Neural cell (in vitro differentiated cells): ENCODE data around the gene TRIM66. TPM values are rescaled to one million over a fixed set of nuclear protein-coding genes. Genes with fewer than 3 reads are reported as not detected.

ENCODE experiments used
- H2AFZ ChIP-seq: fragments of 200-600, 300-800 bp; sonication (generic), shearing (Covaris generic); 2 replicates; pipeline ENCODE4 v1.6.0; 2014; ENCODE audit warnings: low read depth, mild to moderate bottlenecking, antibody characterized with exemption, low read length, moderate library complexity
- H3F3A ChIP-seq: fragments of 200-600 bp; shearing (Covaris generic); 2 replicates; pipeline ENCODE4 v1.6.1; 2016; ENCODE audit warnings: mild to moderate bottlenecking, moderate library complexity, mixed read lengths, antibody characterized with exemption, low read length; ENCODE audit not compliant: insufficient read depth, poor library complexity, severe bottlenecking
- H3K27ac ChIP-seq: fragments of 200-600, 300-800 bp; sonication (generic), shearing (Covaris generic); 2 replicates; pipeline ENCODE4 v1.5.1; 2014; ENCODE audit warnings: mild to moderate bottlenecking, low read length, moderate library complexity
- H3K27me3 ChIP-seq: fragments of 300-800, 200-600 bp; sonication (generic), shearing (Covaris generic); 2 replicates; pipeline ENCODE4 v1.6.0; 2014; ENCODE audit warnings: mild to moderate bottlenecking, low read depth, low read length, moderate library complexity; ENCODE audit not compliant: insufficient read depth
- H3K36me3 ChIP-seq: fragments of 300-800, 200-600 bp; sonication (generic), shearing (Covaris generic); 2 replicates; pipeline ENCODE4 v1.5.1; 2014; ENCODE audit warnings: mild to moderate bottlenecking, antibody characterized with exemption, low read length, moderate library complexity; ENCODE audit not compliant: insufficient read depth
- H3K4me2 ChIP-seq: fragments of 300-800, 200-600 bp; sonication (generic), shearing (Covaris generic); 2 replicates; pipeline ENCODE4 v1.6.0; 2014; ENCODE audit warnings: mild to moderate bottlenecking, low read length
- H3K4me3 ChIP-seq: fragments of 300-800, 200-600 bp; sonication (generic), shearing (Covaris generic); 2 replicates; pipeline ENCODE4 v1.5.1; 2014; ENCODE audit warnings: mild to moderate bottlenecking, low read length, moderate library complexity
- H3K79me2 ChIP-seq: fragments of 200-600 bp; shearing (Covaris generic); replicated peaks from 2 replicates; pipeline ENCODE4 v1.6.0; 2014; ENCODE audit warnings: mild to moderate bottlenecking, low read length, moderate library complexity; ENCODE audit not compliant: insufficient read depth
- H3K9ac ChIP-seq: fragments of 300-800, 200-600 bp; sonication (generic), shearing (Covaris generic); 2 replicates; pipeline ENCODE4 v1.6.1; 2016; ENCODE audit warnings: mild to moderate bottlenecking, low read length, mixed read lengths
- H3K9me2 ChIP-seq: fragments of 200-600 bp; shearing (Covaris generic); 2 replicates; pipeline ENCODE4 v1.6.1; 2016; ENCODE audit warnings: mild to moderate bottlenecking, low read length, mixed read lengths; ENCODE audit not compliant: insufficient read depth
- H3K9me3 ChIP-seq: fragments of 200-600, 300-800 bp; sonication (generic), shearing (Covaris generic); 2 replicates; pipeline ENCODE4 v1.6.1; 2016; ENCODE audit warnings: mild to moderate bottlenecking, mixed run types, low read length, moderate library complexity, mixed read lengths
- H4K20me1 ChIP-seq: fragments of 200-600 bp; shearing (Covaris generic); 2 replicates; pipeline ENCODE4 v1.6.1; 2016; ENCODE audit warnings: mild to moderate bottlenecking, mixed run types; ENCODE audit not compliant: insufficient read depth
- CTCF ChIP-seq: fragments of 450-650 bp; IDR thresholded peaks from 2 replicates; pipeline ENCODE4 v1.5.1; 2014; ENCODE audit warnings: antibody characterized with exemption, mild to moderate bottlenecking, moderate library complexity; ENCODE audit not compliant: poor library complexity, severe bottlenecking
- EP300 ChIP-seq: fragments of 450-650 bp; conservative IDR thresholded peaks from 2 replicates; pipeline ENCODE4 v1.6.1; 2014; ENCODE audit warnings: antibody characterized with exemption, mild to moderate bottlenecking, moderate library complexity; ENCODE audit not compliant: poor library complexity, severe bottlenecking
- EZH2 ChIP-seq: fragments of 200-600, 300-800 bp; shearing (Covaris generic), sonication (generic); IDR thresholded peaks from 2 replicates; pipeline ENCODE4 v1.6.1; 2014; ENCODE audit warnings: antibody characterized with exemption, low read length, borderline replicate concordance, mild to moderate bottlenecking; ENCODE audit not compliant: insufficient read depth, poor library complexity, severe bottlenecking
- MXI1 ChIP-seq: fragments of 450-650 bp; conservative IDR thresholded peaks from 2 replicates; pipeline ENCODE4 v1.6.1; 2014; ENCODE audit warnings: antibody characterized with exemption, mild to moderate bottlenecking; ENCODE audit not compliant: poor library complexity, severe bottlenecking
- POLR2AphosphoS5 ChIP-seq: IDR thresholded peaks from 2 replicates; pipeline ENCODE4 v1.6.1; 2012
- RAD21 ChIP-seq: fragments of 450-650 bp; conservative IDR thresholded peaks from 2 replicates; pipeline ENCODE4 v1.6.1; 2014; ENCODE audit warnings: antibody characterized with exemption, mild to moderate bottlenecking, moderate library complexity
- SMC3 ChIP-seq: fragments of 450-650 bp; conservative IDR thresholded peaks from 2 replicates; pipeline ENCODE4 v1.6.1; 2014; ENCODE audit warnings: antibody characterized with exemption, mild to moderate bottlenecking, moderate library complexity; ENCODE audit not compliant: poor library complexity
- TAF1 ChIP-seq: IDR thresholded peaks from 2 replicates; pipeline ENCODE4 v1.6.1; 2012; ENCODE audit warnings: low read depth
- polyA plus RNA-seq: library from polyadenylated mRNA; depleted of rRNA; stranded (reverse); fragments of >200 nt; gene quantifications from 2 replicates; pipeline ENCODE4 v1.2.3, GENCODE V29; 2014
- TF ChIP-seq, protein P1 (sequence below): IDR thresholded peaks from 2 replicates; pipeline ENCODE4 v1.6.1; 2012; ENCODE audit warnings: borderline replicate concordance

The TRIM66 gene
- polyA plus RNA-seq, 1 donor from 2014 or later: 0.82 TPM

DNA sequence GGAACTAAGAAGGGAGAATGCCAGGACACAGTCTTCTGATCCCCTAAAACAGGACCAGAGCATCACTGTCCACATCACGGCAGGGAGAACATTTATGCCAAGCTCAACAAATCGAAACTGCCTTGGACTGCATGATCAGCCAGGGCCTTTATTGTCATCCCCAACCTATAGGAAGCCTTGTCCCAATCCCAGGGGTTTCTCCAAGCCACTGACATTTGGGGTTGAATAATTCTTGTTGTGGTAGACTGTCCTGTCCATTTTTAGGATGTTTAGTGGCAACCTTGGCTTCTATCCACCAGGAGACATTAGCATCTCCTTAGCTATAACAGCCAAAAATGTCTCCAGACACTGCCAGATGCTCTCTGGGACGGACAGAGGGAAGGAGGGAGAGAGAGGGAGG, 37.3 kb upstream of the TRIM66 start:
- Histone ChIP-seq H2AFZ (no peak overlapping the region), H3K27ac (no peak overlapping the region), H3F3A (no peaks in the 10 kb centered on the region), H3K79me2 (no peaks in the 10 kb centered on the region), H3K4me3 (no peak overlapping the region), H4K20me1 (no peaks in the 10 kb centered on the region), H3K27me3 (no peaks in the 10 kb centered on the region), H3K9me3 (no peaks in the 10 kb centered on the region), H3K9me2 (no peaks in the 10 kb centered on the region), H3K4me2 (no peak overlapping the region), H3K36me3 (no peaks in the 10 kb centered on the region), H3K9ac (no peak overlapping the region)
- TF ChIP-seq CTCF (no peak), RAD21 (no peak), MXI1 (no peak), EP300 (no peak), EZH2 (no peak), TAF1 (no peak), POLR2AphosphoS5 (no peak), SMC3 (no peak)
- TF ChIP-seq, protein P1, sequence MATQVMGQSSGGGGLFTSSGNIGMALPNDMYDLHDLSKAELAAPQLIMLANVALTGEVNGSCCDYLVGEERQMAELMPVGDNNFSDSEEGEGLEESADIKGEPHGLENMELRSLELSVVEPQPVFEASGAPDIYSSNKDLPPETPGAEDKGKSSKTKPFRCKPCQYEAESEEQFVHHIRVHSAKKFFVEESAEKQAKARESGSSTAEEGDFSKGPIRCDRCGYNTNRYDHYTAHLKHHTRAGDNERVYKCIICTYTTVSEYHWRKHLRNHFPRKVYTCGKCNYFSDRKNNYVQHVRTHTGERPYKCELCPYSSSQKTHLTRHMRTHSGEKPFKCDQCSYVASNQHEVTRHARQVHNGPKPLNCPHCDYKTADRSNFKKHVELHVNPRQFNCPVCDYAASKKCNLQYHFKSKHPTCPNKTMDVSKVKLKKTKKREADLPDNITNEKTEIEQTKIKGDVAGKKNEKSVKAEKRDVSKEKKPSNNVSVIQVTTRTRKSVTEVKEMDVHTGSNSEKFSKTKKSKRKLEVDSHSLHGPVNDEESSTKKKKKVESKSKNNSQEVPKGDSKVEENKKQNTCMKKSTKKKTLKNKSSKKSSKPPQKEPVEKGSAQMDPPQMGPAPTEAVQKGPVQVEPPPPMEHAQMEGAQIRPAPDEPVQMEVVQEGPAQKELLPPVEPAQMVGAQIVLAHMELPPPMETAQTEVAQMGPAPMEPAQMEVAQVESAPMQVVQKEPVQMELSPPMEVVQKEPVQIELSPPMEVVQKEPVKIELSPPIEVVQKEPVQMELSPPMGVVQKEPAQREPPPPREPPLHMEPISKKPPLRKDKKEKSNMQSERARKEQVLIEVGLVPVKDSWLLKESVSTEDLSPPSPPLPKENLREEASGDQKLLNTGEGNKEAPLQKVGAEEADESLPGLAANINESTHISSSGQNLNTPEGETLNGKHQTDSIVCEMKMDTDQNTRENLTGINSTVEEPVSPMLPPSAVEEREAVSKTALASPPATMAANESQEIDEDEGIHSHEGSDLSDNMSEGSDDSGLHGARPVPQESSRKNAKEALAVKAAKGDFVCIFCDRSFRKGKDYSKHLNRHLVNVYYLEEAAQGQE: no peak

GRCh38 chr11:8719211-8719649, 36.8 kb upstream of the TRIM66 start:
- no peak overlapping the region for H3K4me2 ChIP-seq
- H3F3A ChIP-seq: no peaks in the 10 kb centered on the region
- H2AFZ ChIP-seq: no peak overlapping the region
- H3K9me3 ChIP-seq: no peaks in the 10 kb centered on the region
- no peak for TF ChIP-seq EP300
- TF ChIP-seq POLR2AphosphoS5: no peak
- TF ChIP-seq EZH2: no peak
- no peak for TF ChIP-seq MXI1
- no peak for TF ChIP-seq SMC3
- TF ChIP-seq TAF1: no peak
- TF ChIP-seq CTCF: no peak
- TF ChIP-seq RAD21: no peak
- TF ChIP-seq, protein P1: no peak
- H4K20me1 ChIP-seq: no peaks in the 10 kb centered on the region
- H3K9me2 ChIP-seq: no peaks in the 10 kb centered on the region
- no peak overlapping the region for H3K9ac ChIP-seq
- H3K4me3 ChIP-seq: no peak overlapping the region
- H3K27me3 ChIP-seq: no peaks in the 10 kb centered on the region
- H3K79me2 ChIP-seq: no peaks in the 10 kb centered on the region
- no peaks in the 10 kb centered on the region for H3K36me3 ChIP-seq
- no peak overlapping the region for H3K27ac ChIP-seq
